ENCODE measurements around the gene BEGAIN. TPM values are rescaled to one million over a fixed set of nuclear protein-coding genes. Genes with fewer than 3 reads are reported as not detected.

BEGAIN gene
- total RNA-seq, 2 donors from 2014 or later = 2.5 to 5.1 TPM

DNA sequence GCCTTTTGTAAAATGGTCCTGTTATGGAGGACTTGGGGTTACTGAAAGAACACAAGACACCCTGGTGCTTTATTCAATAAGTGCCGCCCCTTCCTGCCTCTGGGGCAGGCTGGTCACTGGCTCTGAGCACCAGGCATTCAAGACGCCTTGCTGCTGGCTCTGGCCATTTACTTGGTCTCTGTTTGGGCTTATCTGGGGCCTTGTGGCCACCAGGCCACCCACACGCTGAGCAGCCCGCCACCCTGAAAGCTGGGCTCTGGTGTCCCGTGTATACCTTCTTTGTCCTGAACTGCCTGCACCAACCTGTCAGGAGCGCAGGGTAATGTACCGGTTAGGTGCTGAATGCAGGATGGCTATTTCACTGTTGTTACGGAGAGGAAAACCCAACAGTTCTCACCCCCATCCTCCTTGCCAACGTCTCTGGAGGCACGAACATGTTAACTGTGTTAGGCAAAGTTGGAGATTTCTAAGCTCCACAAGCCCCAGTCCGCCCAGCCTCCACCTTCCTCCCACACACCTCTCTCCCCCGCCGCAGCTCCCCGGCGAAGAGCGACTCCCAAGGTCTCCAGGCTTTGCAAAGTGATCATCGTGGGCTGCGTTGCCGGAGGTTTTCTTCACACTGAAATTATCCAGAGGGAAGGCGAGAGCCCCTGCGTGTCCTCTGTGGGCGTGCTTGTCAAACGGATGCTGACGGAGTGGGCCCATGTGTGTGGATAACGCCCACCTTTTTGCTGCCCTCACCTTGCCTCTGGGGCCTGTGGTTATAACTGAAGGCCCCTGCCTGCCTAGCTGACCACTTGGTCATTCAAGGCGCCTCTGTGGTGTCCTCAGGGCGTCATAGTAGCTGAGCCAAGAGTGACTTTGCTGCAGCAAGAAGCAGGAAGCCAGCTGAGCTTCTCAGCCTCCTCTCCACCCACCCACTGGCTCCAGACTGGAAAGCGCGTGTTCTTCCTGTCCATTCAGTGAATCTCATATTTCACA, 18.8 kb upstream of the BEGAIN start:
- Histone ChIP-seq H3K9me3 (no peaks in the 10 kb centered on the region), H3K27ac (no peak overlapping the region), H3K4me1 (replicated peaks) (no peaks in the 10 kb centered on the region), H3K36me3 (no peaks in the 10 kb centered on the region), H3K27me3 (replicated peaks; ENCODE audit: insufficient read depth) (no peaks in the 10 kb centered on the region), H3K4me3 (no peak overlapping the region)
- whole genome bisulfite sequencing = 59% methylated on average over 29 of the region's 29 CpGs
- TF ChIP-seq POLR2AphosphoS5 (IDR thresholded peaks at IDR 0.05) (no peak), POLR2A (IDR thresholded peaks at IDR 0.05) (no peak)
- TF ChIP-seq, protein P1, sequence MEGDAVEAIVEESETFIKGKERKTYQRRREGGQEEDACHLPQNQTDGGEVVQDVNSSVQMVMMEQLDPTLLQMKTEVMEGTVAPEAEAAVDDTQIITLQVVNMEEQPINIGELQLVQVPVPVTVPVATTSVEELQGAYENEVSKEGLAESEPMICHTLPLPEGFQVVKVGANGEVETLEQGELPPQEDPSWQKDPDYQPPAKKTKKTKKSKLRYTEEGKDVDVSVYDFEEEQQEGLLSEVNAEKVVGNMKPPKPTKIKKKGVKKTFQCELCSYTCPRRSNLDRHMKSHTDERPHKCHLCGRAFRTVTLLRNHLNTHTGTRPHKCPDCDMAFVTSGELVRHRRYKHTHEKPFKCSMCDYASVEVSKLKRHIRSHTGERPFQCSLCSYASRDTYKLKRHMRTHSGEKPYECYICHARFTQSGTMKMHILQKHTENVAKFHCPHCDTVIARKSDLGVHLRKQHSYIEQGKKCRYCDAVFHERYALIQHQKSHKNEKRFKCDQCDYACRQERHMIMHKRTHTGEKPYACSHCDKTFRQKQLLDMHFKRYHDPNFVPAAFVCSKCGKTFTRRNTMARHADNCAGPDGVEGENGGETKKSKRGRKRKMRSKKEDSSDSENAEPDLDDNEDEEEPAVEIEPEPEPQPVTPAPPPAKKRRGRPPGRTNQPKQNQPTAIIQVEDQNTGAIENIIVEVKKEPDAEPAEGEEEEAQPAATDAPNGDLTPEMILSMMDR (IDR thresholded peaks at IDR 0.05) = no peak
- no peak for DNase-seq (ENCODE audit: low spot score)
- intact Hi-C loops (cut with DNase I) = no loop called here

DNA sequence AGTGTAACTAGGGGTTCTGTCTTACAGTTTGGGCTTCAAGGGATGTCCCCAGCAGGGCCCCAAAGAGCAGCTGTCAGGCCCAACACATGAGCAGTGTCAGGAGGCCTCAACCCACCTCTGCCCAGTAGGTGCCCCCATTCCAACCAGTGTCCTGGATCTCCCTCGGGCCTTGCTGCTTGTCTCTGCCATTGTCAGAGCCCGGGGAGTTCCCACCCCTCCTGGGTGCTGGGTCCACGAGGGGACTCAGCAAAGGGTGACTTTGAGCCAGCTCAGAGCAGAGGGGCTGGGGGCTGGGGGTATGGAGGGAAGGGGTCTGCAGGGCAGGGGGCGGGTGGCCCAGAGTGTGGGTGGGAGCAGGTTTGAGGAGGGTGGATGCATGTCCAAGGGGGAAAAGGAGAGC, 18.0 kb upstream of the BEGAIN start:
- no peaks in the 10 kb centered on the region for H3K4me1 ChIP-seq (replicated peaks)
- H3K9me3 ChIP-seq = no peaks in the 10 kb centered on the region
- no peaks in the 10 kb centered on the region for H3K27me3 ChIP-seq (replicated peaks; ENCODE audit: insufficient read depth)
- H3K27ac ChIP-seq = no peak overlapping the region
- WGBS = 92% methylated on average over 4 of the region's 4 CpGs
- no peak overlapping the region for H3K4me3 ChIP-seq
- intact Hi-C loops (cut with DNase I) = no loop called here
- no peak for DNase-seq (ENCODE audit: low spot score)
- TF ChIP-seq POLR2A (IDR thresholded peaks at IDR 0.05) = no peak
- no peak for TF ChIP-seq POLR2AphosphoS5 (IDR thresholded peaks at IDR 0.05)
- TF ChIP-seq, protein P1 (IDR thresholded peaks at IDR 0.05) = no peak
- H3K36me3 ChIP-seq = no peaks in the 10 kb centered on the region

DNA sequence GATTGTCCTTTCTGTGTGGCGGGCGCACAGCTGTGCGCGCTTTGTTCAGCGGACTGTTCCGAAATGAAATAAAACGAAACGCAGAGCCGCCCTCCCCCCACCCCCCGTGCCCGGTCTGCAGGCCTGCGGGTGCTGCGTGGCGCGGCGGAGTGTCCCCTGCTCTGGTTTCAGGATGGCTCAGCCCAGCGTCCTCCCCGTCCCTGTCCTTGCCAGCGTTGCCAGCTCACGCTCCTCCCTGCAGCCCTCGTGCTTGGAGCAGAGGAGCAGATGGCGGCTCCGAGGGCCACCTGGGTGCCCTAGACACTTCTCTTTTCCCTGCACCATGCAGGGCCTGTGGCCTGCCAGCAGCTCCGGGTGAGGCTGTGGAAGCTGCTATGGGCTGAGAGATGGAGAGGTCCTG, 17.5 kb upstream of the BEGAIN start:
- no peaks in the 10 kb centered on the region for H3K27me3 ChIP-seq (replicated peaks; ENCODE audit: insufficient read depth)
- no peaks in the 10 kb centered on the region for H3K9me3 ChIP-seq
- intact Hi-C loops (cut with DNase I) = no loop called here
- no peak for DNase-seq (ENCODE audit: low spot score)
- H3K4me1 ChIP-seq (replicated peaks) = no peaks in the 10 kb centered on the region
- H3K4me3 ChIP-seq = no peak overlapping the region
- TF ChIP-seq POLR2A (IDR thresholded peaks at IDR 0.05) (no peak), POLR2AphosphoS5 (IDR thresholded peaks at IDR 0.05) (no peak)
- TF ChIP-seq, protein P1 (IDR thresholded peaks at IDR 0.05) = no peak
- H3K27ac ChIP-seq = no peak overlapping the region
- H3K36me3 ChIP-seq = no peaks in the 10 kb centered on the region
- WGBS = 96% methylated on average over 24 of the region's 24 CpGs

DNA sequence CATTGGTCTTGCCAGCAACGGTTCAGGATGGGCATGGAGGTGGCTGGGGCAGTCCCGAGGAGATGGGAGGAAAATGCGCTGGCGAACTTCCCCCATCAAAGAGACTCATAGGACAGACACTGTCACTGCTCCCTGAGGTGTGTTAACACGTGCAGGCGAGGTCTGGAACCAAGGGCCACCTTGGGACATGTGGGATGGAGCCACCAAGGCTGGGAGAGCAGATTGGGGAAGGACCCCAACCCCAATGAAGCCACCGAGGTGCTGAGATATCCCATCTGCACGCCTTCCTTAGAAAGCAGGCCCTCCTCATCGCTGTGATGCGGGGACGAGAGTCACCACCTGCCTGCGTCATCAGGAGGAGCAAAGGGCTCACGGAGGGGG, 16.9 kb upstream of the BEGAIN start:
- no peak for DNase-seq (ENCODE audit: low spot score)
- 83% methylated on average over 13 of the region's 13 CpGs for WGBS
- Histone ChIP-seq H3K9me3 (no peaks in the 10 kb centered on the region), H3K27me3 (replicated peaks; ENCODE audit: insufficient read depth) (no peaks in the 10 kb centered on the region), H3K36me3 (no peaks in the 10 kb centered on the region), H3K4me3 (no peak overlapping the region), H3K27ac (no peak overlapping the region), H3K4me1 (replicated peaks) (no peaks in the 10 kb centered on the region)
- intact Hi-C loops (cut with DNase I) = no loop called here
- TF ChIP-seq, protein P1 (IDR thresholded peaks at IDR 0.05) = no peak
- TF ChIP-seq POLR2AphosphoS5 (IDR thresholded peaks at IDR 0.05) (no peak), POLR2A (IDR thresholded peaks at IDR 0.05) (no peak)

Measured in prostate gland (tissue), 2 donors.